Mesothelial cell of epicardium (in vitro differentiated cells): ENCODE measurements around the gene ANKRD11. TPM values are rescaled to one million over a fixed set of nuclear protein-coding genes. Genes with fewer than 3 reads are reported as not detected.
A peak's percentile ranks its signal among the peaks of the same experiment; 100 is the strongest.

ENCODE experiments used
- DNase-seq, 2 experiments: peaks; one replicate each; pipeline ENCODE4 v3.0.0; 2021; ENCODE audit warnings: low spot score in 2 of 2; ENCODE audit not compliant: unreplicated experiment in 2 of 2
- H3K27ac Mint-ChIP-seq: 2 replicates; pipeline ENCODE4 v1.8.0; 2021; ENCODE audit warnings: mixed read lengths
- H3K27me3 Mint-ChIP-seq: 2 replicates; pipeline ENCODE4 v1.8.0; 2021; ENCODE audit warnings: low read depth, mixed read lengths
- H3K36me3 Mint-ChIP-seq: 2 replicates; pipeline ENCODE4 v1.8.0; 2021; ENCODE audit warnings: mixed read lengths
- H3K4me1 Mint-ChIP-seq: 2 replicates; pipeline ENCODE4 v1.8.0; 2021; ENCODE audit warnings: mixed read lengths
- H3K4me3 Mint-ChIP-seq: 2 replicates; pipeline ENCODE4 v1.8.0; 2021; ENCODE audit warnings: mild to moderate bottlenecking, moderate library complexity, mixed read lengths
- H3K9me3 Mint-ChIP-seq: 2 replicates; pipeline ENCODE4 v1.8.0; 2021; ENCODE audit warnings: mixed read lengths
- CTCF ChIP-seq: fragments of 200-600 bp; sonication (generic); IDR thresholded peaks from one replicate; pipeline ENCODE4 v1.5.0; 2021; ENCODE audit warnings: antibody characterized with exemption; ENCODE audit not compliant: unreplicated experiment
- total RNA-seq: library from RNA; stranded (reverse); gene quantifications from 3 replicates; pipeline ENCODE4 v1.2.1, GENCODE V29; 2021

ANKRD11 gene
- total RNA-seq, 1 donor from 2014 or later = 247 TPM

- Mint-ChIP-seq H3K9me3 (no peaks in the 10 kb centered on the region), H3K4me3 (no peak overlapping the region), H3K27ac (no peak overlapping the region), H3K4me1 (peaks cover 12% of the 10 kb centered on the region), H3K27me3 (no peaks in the 10 kb centered on the region), H3K36me3 (peaks cover 12% of the 10 kb centered on the region)
- no peak for DNase-seq
- no peak for TF ChIP-seq CTCF
These were observed 21.0 kb upstream of the ANKRD11 start for GRCh38 chr16:89511374-89511773.

- no peaks in the 10 kb centered on the region for H3K9me3 Mint-ChIP-seq
- H3K27me3 Mint-ChIP-seq = no peaks in the 10 kb centered on the region
- peak overlapping the region; percentile 25 for H3K27ac Mint-ChIP-seq
- H3K36me3 Mint-ChIP-seq = peaks cover 12% of the 10 kb centered on the region
- TF ChIP-seq CTCF = no peak
- H3K4me3 Mint-ChIP-seq = peak overlapping the region; percentile 93
- DNase-seq = no peak
- H3K4me1 Mint-ChIP-seq = peaks cover 20% of the 10 kb centered on the region
These were observed 20.2 kb upstream of the ANKRD11 start for GRCh38 chr16:89510526-89510925.

GRCh38 chr16:89507834-89508590, 17.7 kb upstream of the ANKRD11 start, which contains the start of gene SPG7:
TSS of gene SPG7 (plus strand) at chr16:89508403. CDS start at chr16:89508418, 15 bp downstream.
- Mint-ChIP-seq H3K36me3 (peaks cover 6% of the 10 kb centered on the region), H3K9me3 (no peaks in the 10 kb centered on the region), H3K4me1 (peaks cover 27% of the 10 kb centered on the region), H3K4me3 (peak within 1 kb of the TSS; percentile 93), H3K27ac (peak within 1 kb of the TSS; percentile 96), H3K27me3 (no peaks in the 10 kb centered on the region)
- no peak for TF ChIP-seq CTCF
- peak; percentile 87 to 97 for DNase-seq

- Mint-ChIP-seq H3K4me1 (peaks cover 29% of the 10 kb centered on the region), H3K9me3 (no peaks in the 10 kb centered on the region), H3K27ac (peak overlapping the region; percentile 87), H3K27me3 (no peaks in the 10 kb centered on the region), H3K4me3 (peak overlapping the region; percentile 66), H3K36me3 (peaks cover 4% of the 10 kb centered on the region)
- no peak for DNase-seq
- TF ChIP-seq CTCF = no peak
These were observed 17.0 kb upstream of the ANKRD11 start for GRCh38 chr16:89507214-89507833.

GRCh38 chr16:89506791-89507191, 16.4 kb upstream of the ANKRD11 start:
- no peaks in the 10 kb centered on the region for H3K27me3 Mint-ChIP-seq
- peak overlapping the region; percentile 87 for H3K27ac Mint-ChIP-seq
- no peaks in the 10 kb centered on the region for H3K9me3 Mint-ChIP-seq
- no peak for DNase-seq
- peak overlapping the region; percentile 66 for H3K4me3 Mint-ChIP-seq
- no peak for TF ChIP-seq CTCF
- H3K36me3 Mint-ChIP-seq = peaks cover 4% of the 10 kb centered on the region
- H3K4me1 Mint-ChIP-seq = peaks cover 35% of the 10 kb centered on the region
